ENCODE results near the gene COX15.

COX15 gene

DNA sequence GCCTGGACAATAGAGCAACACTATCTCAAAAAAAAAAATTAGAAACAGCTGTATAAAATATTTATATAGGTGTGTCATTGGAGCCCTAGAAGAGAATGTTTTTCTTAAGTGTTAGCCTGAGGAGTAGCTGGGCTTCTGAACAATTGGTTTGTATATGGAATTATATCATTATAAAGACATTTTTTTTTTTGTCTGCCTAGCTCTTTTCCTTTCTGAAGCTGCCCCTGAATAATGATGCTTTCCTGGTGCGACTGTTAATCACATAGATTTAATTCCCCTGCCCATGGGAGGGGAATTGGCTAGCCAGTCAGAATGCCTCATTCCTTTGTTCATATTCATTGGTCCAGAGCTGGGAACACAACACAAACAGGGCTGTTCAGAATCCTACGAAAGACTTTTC is 36.6 kb upstream of the COX15 start:
- no peaks in the 10 kb centered on the region for H3K79me2 ChIP-seq (ENCODE audit: control insufficient read depth, low read length)
- no peak overlapping the region for H3K4me2 ChIP-seq (ENCODE audit: low read length)
- H3F3A ChIP-seq (ENCODE audit: control insufficient read depth, insufficient read depth) = no peaks in the 10 kb centered on the region
- no peaks in the 10 kb centered on the region for H3K9me2 ChIP-seq (replicated peaks; ENCODE audit: control insufficient read depth, low read length)
- no peak overlapping the region for H3K27ac ChIP-seq (ENCODE audit: low read depth, low read length)
- H3K9me3 ChIP-seq (ENCODE audit: control insufficient read depth, insufficient read depth, low read length) = no peaks in the 10 kb centered on the region
- no peaks in the 10 kb centered on the region for H3K36me3 ChIP-seq (ENCODE audit: control insufficient read depth, low read length)
- no peak for TF ChIP-seq CTCF (IDR thresholded peaks at IDR 0.05; ENCODE audit: low read depth, low read length, poor library complexity, severe bottlenecking)
- no peak for TF ChIP-seq EZH2phosphoT487 (IDR thresholded peaks at IDR 0.05; ENCODE audit: borderline replicate concordance, low read length)
- no peak overlapping the region for H3K4me3 ChIP-seq (ENCODE audit: low read length)
- H3K27me3 ChIP-seq (ENCODE audit: control insufficient read depth, low read length) = no peaks in the 10 kb centered on the region
- H3K4me1 ChIP-seq (ENCODE audit: control insufficient read depth, low read length) = 0 out of 2 replicates have a peak, but pooled peaks cover 3% of the 10 kb centered on the region
- no peaks in the 10 kb centered on the region for H4K20me1 ChIP-seq (ENCODE audit: control insufficient read depth, insufficient read depth, low read depth, low read length)

DNA sequence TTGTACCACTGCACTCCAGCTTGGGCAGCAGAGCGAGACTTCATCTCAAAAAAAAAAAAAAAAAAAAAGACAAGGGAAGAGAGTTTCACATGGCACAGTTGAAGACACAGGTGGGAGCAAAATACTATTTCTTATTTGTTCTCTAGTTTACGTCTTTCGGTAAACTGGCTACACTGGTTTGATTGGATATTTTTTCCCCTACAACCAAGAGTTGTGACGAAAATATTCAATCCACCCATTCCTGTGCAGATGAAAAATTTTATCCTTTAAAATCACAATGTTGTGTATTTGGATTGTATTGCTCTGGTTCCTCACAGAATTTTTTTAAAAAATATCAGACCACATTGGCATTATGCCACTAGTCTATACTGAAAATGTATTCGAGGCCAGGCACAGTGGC is 36.0 kb upstream of the COX15 start:
- TF ChIP-seq EZH2phosphoT487 (IDR thresholded peaks at IDR 0.05; ENCODE audit: borderline replicate concordance, low read length) = no peak
- TF ChIP-seq CTCF (IDR thresholded peaks at IDR 0.05; ENCODE audit: low read depth, low read length, poor library complexity, severe bottlenecking) = no peak

GRCh38 chr10:99766302-99766681 is 34.4 kb upstream of the COX15 start:
- Histone ChIP-seq H3K9me3 (ENCODE audit: control insufficient read depth, insufficient read depth, low read length) (no peaks in the 10 kb centered on the region), H3K36me3 (ENCODE audit: control insufficient read depth, low read length) (no peaks in the 10 kb centered on the region), H3K4me1 (ENCODE audit: control insufficient read depth, low read length) (0 out of 2 replicates have a peak, but pooled peaks cover 3% of the 10 kb centered on the region), H3K4me3 (ENCODE audit: low read length) (no peak overlapping the region), H3K27me3 (ENCODE audit: control insufficient read depth, low read length) (no peaks in the 10 kb centered on the region), H3F3A (ENCODE audit: control insufficient read depth, insufficient read depth) (no peaks in the 10 kb centered on the region), H4K20me1 (ENCODE audit: control insufficient read depth, insufficient read depth, low read depth, low read length) (no peaks in the 10 kb centered on the region), H3K4me2 (ENCODE audit: low read length) (no peak overlapping the region), H3K79me2 (ENCODE audit: control insufficient read depth, low read length) (no peaks in the 10 kb centered on the region), H3K27ac (ENCODE audit: low read depth, low read length) (no peak overlapping the region), H3K9me2 (replicated peaks; ENCODE audit: control insufficient read depth, low read length) (no peaks in the 10 kb centered on the region)
- no peak for TF ChIP-seq CTCF (IDR thresholded peaks at IDR 0.05; ENCODE audit: low read depth, low read length, poor library complexity, severe bottlenecking)
- TF ChIP-seq EZH2phosphoT487 (IDR thresholded peaks at IDR 0.05; ENCODE audit: borderline replicate concordance, low read length) = no peak

More for the DNA sequence above, 36.0 kb upstream of the COX15 start:
- Histone ChIP-seq H3F3A (ENCODE audit: control insufficient read depth, insufficient read depth) (no peaks in the 10 kb centered on the region), H3K4me3 (ENCODE audit: low read length) (no peak overlapping the region), H3K9me2 (replicated peaks; ENCODE audit: control insufficient read depth, low read length) (no peaks in the 10 kb centered on the region), H3K4me1 (ENCODE audit: control insufficient read depth, low read length) (0 out of 2 replicates have a peak, but pooled peaks cover 3% of the 10 kb centered on the region), H3K4me2 (ENCODE audit: low read length) (no peak overlapping the region), H3K36me3 (ENCODE audit: control insufficient read depth, low read length) (no peaks in the 10 kb centered on the region), H3K79me2 (ENCODE audit: control insufficient read depth, low read length) (no peaks in the 10 kb centered on the region), H3K27me3 (ENCODE audit: control insufficient read depth, low read length) (no peaks in the 10 kb centered on the region), H4K20me1 (ENCODE audit: control insufficient read depth, insufficient read depth, low read depth, low read length) (no peaks in the 10 kb centered on the region), H3K27ac (ENCODE audit: low read depth, low read length) (no peak overlapping the region), H3K9me3 (ENCODE audit: control insufficient read depth, insufficient read depth, low read length) (no peaks in the 10 kb centered on the region)

Data from DOHH2 (cell line).